ENCODE measurements around the gene GRB10.

Gene GRB10

GRCh38 chr7:50799873-50800272 is 17.2 kb upstream of the GRB10 start:
- Histone ChIP-seq H3K27ac (no peak overlapping the region), H3K36me3 (replicated peaks) (no peaks in the 10 kb centered on the region), H3K4me3 (ENCODE audit: low read depth, low read length) (no peak overlapping the region), H3K27me3 (replicated peaks) (no peaks in the 10 kb centered on the region)
- no peak for DNase-seq
- no peak for TF ChIP-seq CTCF (IDR thresholded peaks at IDR 0.05; ENCODE audit: low read depth, low read length, missing control alignments)
- in situ Hi-C loops (cut with HindIII; ENCODE audit: low pct_ligation_motif_present, low sequenced_read_pairs): no loop called here

- H3K36me3 ChIP-seq (replicated peaks): no peaks in the 10 kb centered on the region
- no peak for TF ChIP-seq CTCF (IDR thresholded peaks at IDR 0.05; ENCODE audit: low read depth, low read length, missing control alignments)
- in situ Hi-C loops (cut with HindIII; ENCODE audit: low pct_ligation_motif_present, low sequenced_read_pairs): no loop called here
- no peak overlapping the region for H3K27ac ChIP-seq
- no peaks in the 10 kb centered on the region for H3K27me3 ChIP-seq (replicated peaks)
- no peak for DNase-seq
- H3K4me3 ChIP-seq (ENCODE audit: low read depth, low read length): no peak overlapping the region
Observed at GRCh38 chr7:50798126-50798525, 15.4 kb upstream of the GRB10 start.

- DNase-seq: no peak
- H3K27ac ChIP-seq: no peak overlapping the region
- no peaks in the 10 kb centered on the region for H3K27me3 ChIP-seq (replicated peaks)
- no peaks in the 10 kb centered on the region for H3K36me3 ChIP-seq (replicated peaks)
- in situ Hi-C loops (cut with HindIII; ENCODE audit: low pct_ligation_motif_present, low sequenced_read_pairs): no loop called here
- no peak overlapping the region for H3K4me3 ChIP-seq (ENCODE audit: low read depth, low read length)
- no peak for TF ChIP-seq CTCF (IDR thresholded peaks at IDR 0.05; ENCODE audit: low read depth, low read length, missing control alignments)
Observed at GRCh38 chr7:50795831-50796230, 13.1 kb upstream of the GRB10 start.

- no peak for TF ChIP-seq CTCF (IDR thresholded peaks at IDR 0.05; ENCODE audit: low read depth, low read length, missing control alignments)
- H3K4me3 ChIP-seq (ENCODE audit: low read depth, low read length): no peak overlapping the region
- in situ Hi-C loops (cut with HindIII; ENCODE audit: low pct_ligation_motif_present, low sequenced_read_pairs): no loop called here
- no peak overlapping the region for H3K27ac ChIP-seq
- H3K27me3 ChIP-seq (replicated peaks): no peaks in the 10 kb centered on the region
- no peaks in the 10 kb centered on the region for H3K36me3 ChIP-seq (replicated peaks)
- no peak for DNase-seq
Observed at GRCh38 chr7:50795253-50795652, 12.6 kb upstream of the GRB10 start.

GRCh38 chr7:50793947-50794570 is 11.4 kb upstream of the GRB10 start:
- no peak for DNase-seq
- in situ Hi-C loops (cut with HindIII; ENCODE audit: low pct_ligation_motif_present, low sequenced_read_pairs): no loop called here
- no peak for TF ChIP-seq CTCF (IDR thresholded peaks at IDR 0.05; ENCODE audit: low read depth, low read length, missing control alignments)

More at GRCh38 chr7:50793947-50794570, 11.4 kb upstream of the GRB10 start:
- no peaks in the 10 kb centered on the region for H3K27me3 ChIP-seq (replicated peaks)
- peak overlapping the region; percentile 55 for H3K4me3 ChIP-seq (ENCODE audit: low read depth, low read length)
- no peaks in the 10 kb centered on the region for H3K36me3 ChIP-seq (replicated peaks)
- peak overlapping the region; percentile 69 for H3K27ac ChIP-seq
